IMR-90 (cell line): Measurements from ENCODE around the gene RELN.

Source experiments
- MXI1 ChIP-seq: IDR thresholded peaks from 2 replicates; pipeline ENCODE4 v1.6.1; 2012; ENCODE audit warnings: low read depth, mild to moderate bottlenecking, low read length, moderate library complexity, borderline replicate concordance
- POLR2A ChIP-seq: IDR thresholded peaks from 2 replicates; pipeline ENCODE4 v1.6.1; 2012; ENCODE audit warnings: mild to moderate bottlenecking, low read depth, low read length

GRCh38 chr7:103668279-103668941 lies 321.0 kb downstream of the RELN start:
- TF ChIP-seq POLR2A = no peak
- no peak for TF ChIP-seq MXI1
